ENCODE measurements around the gene EFCAB8.
"Not testable (repeated sequence)": the region's sequence is repeated elsewhere in the genome, so short reads cannot be mapped to it uniquely, and the experiment has no call there.

The EFCAB8 gene

GRCh38 chr20:32841174-32841573 lies 17.5 kb upstream of the EFCAB8 start:
- no peak for DNase-seq (ENCODE audit: low read depth)

- no peak for DNase-seq (ENCODE audit: low read depth)
Measured at GRCh38 chr20:32841632-32842031, 17.1 kb upstream of the EFCAB8 start.

- DNase-seq (ENCODE audit: low read depth) = no peak
Measured at GRCh38 chr20:32842688-32843524, 15.8 kb upstream of the EFCAB8 start.

- no peak for DNase-seq (ENCODE audit: low read depth)
Measured at GRCh38 chr20:32845786-32846185, 12.9 kb upstream of the EFCAB8 start.

GRCh38 chr20:32846852-32847251 lies 11.9 kb upstream of the EFCAB8 start:
- DNase-seq (ENCODE audit: low read depth) = no peak

- DNase-seq (ENCODE audit: low read depth) = no peak
Measured at GRCh38 chr20:32847964-32848363, 10.8 kb upstream of the EFCAB8 start.

GRCh38 chr20:32848846-32849245 lies 9.9 kb upstream of the EFCAB8 start:
- DNase-seq (ENCODE audit: low read depth) = no peak

GRCh38 chr20:32849577-32849976 lies 9.1 kb upstream of the EFCAB8 start:
- no peak for DNase-seq (ENCODE audit: low read depth)

GRCh38 chr20:32855387-32855786 lies 3.3 kb upstream of the EFCAB8 start:
- no peak for DNase-seq (ENCODE audit: low read depth)

- DNase-seq (ENCODE audit: low read depth) = peak; percentile 41
Measured at GRCh38 chr20:32858189-32858588, 534 bp upstream of the EFCAB8 start.

- DNase-seq (ENCODE audit: low read depth) = no peak
Measured at GRCh38 chr20:32861446-32861845, 2.7 kb downstream of the EFCAB8 start.

- no peak for DNase-seq (ENCODE audit: low read depth)
Measured at GRCh38 chr20:32869562-32869961, 10.8 kb downstream of the EFCAB8 start.

- not testable (repeated sequence) for DNase-seq (ENCODE audit: low read depth)
Measured at GRCh38 chr20:32870526-32870925, 11.8 kb downstream of the EFCAB8 start.

GRCh38 chr20:32870985-32871384 lies 12.3 kb downstream of the EFCAB8 start:
- no peak for DNase-seq (ENCODE audit: low read depth)

- DNase-seq (ENCODE audit: low read depth) = no peak
Measured at GRCh38 chr20:32871627-32872160, 13.0 kb downstream of the EFCAB8 start.

- no peak for DNase-seq (ENCODE audit: low read depth)
Measured at GRCh38 chr20:32872266-32872665, 13.5 kb downstream of the EFCAB8 start.

GRCh38 chr20:32875673-32876072 lies 16.9 kb downstream of the EFCAB8 start:
- DNase-seq (ENCODE audit: low read depth) = no peak

- DNase-seq (ENCODE audit: low read depth) = peak; percentile 59
Measured at GRCh38 chr20:32877507-32877906, 18.8 kb downstream of the EFCAB8 start.

GRCh38 chr20:32878820-32879219 lies 20.1 kb downstream of the EFCAB8 start:
- no peak for DNase-seq (ENCODE audit: low read depth)

- no peak for DNase-seq (ENCODE audit: low read depth)
Measured at GRCh38 chr20:32879538-32879937, 20.8 kb downstream of the EFCAB8 start.

GRCh38 chr20:32880635-32881034 lies 21.9 kb downstream of the EFCAB8 start:
- DNase-seq (ENCODE audit: low read depth) = no peak

- no peak for DNase-seq (ENCODE audit: low read depth)
Measured at GRCh38 chr20:32883081-32883480, 24.4 kb downstream of the EFCAB8 start.

GRCh38 chr20:32885185-32885584 lies 26.5 kb downstream of the EFCAB8 start:
- no peak for DNase-seq (ENCODE audit: low read depth)

GRCh38 chr20:32885952-32886351 lies 27.2 kb downstream of the EFCAB8 start:
- no peak for DNase-seq (ENCODE audit: low read depth)
